HepG2 (cell line): Measurements from ENCODE around the gene MARK4. TPM values are rescaled to one million over a fixed set of nuclear protein-coding genes. Genes with fewer than 3 reads are reported as not detected.

Source experiments
- EP300 ChIP-seq, 3 experiments: sonication (generic) in 1 of 3; formaldehyde crosslinking in 1 of 3; IDR thresholded peaks; 2 replicates each; pipeline versions ENCODE4 v1.5.1 to v1.6.1; 2011 to 2020; ENCODE audit warnings: low read depth in 2 of 3, low read length in 2 of 3, borderline replicate concordance in 1 of 3, improper control_type of control experiment in 1 of 3, mild to moderate bottlenecking in 1 of 3, missing genetic modification reagents in 1 of 3, moderate library complexity in 1 of 3
- HNRNPL ChIP-seq: fragments of 200-400 bp; formaldehyde crosslinking; IDR thresholded peaks from 2 replicates; pipeline ENCODE4 v1.6.1; 2017; ENCODE audit warnings: mild to moderate bottlenecking, low read depth, low read length
- HNRNPLL ChIP-seq: fragments of 200-400 bp; formaldehyde crosslinking; IDR thresholded peaks from 2 replicates; pipeline ENCODE4 v1.6.1; 2017; ENCODE audit warnings: mild to moderate bottlenecking, low read depth, low read length; ENCODE audit not compliant: poor library complexity, severe bottlenecking
- NKX3-1 ChIP-seq: sonication (generic); formaldehyde crosslinking; IDR thresholded peaks from 2 replicates; pipeline ENCODE4 v1.5.0; 2020; ENCODE audit warnings: missing genetic modification reagents
- PATZ1 ChIP-seq: sonication (generic); formaldehyde crosslinking; IDR thresholded peaks from 2 replicates; pipeline ENCODE4 v1.4.0; 2020; ENCODE audit warnings: missing genetic modification reagents
- PHF8 ChIP-seq: sonication (generic); formaldehyde crosslinking; IDR thresholded peaks from 2 replicates; pipeline ENCODE4 v1.5.0; 2020; ENCODE audit warnings: missing genetic modification reagents
- RFX1 ChIP-seq: fragments of 450-650 bp; IDR thresholded peaks from 2 replicates; pipeline ENCODE4 v1.6.1; 2017
- SPEN ChIP-seq: sonication (generic); formaldehyde crosslinking; IDR thresholded peaks from 2 replicates; pipeline ENCODE4 v1.5.1; 2020; ENCODE audit warnings: low read depth, mild to moderate bottlenecking, missing genetic modification reagents
- ZFX ChIP-seq: sonication (generic); formaldehyde crosslinking; IDR thresholded peaks from 2 replicates; pipeline ENCODE4 v1.4.0; 2020; ENCODE audit warnings: mild to moderate bottlenecking, low read depth, missing genetic modification reagents, moderate library complexity
- ZNF430 ChIP-seq: sonication (generic); formaldehyde crosslinking; IDR thresholded peaks from 2 replicates; pipeline ENCODE4 v1.9.0; 2021; ENCODE audit warnings: mild to moderate bottlenecking, missing genetic modification reagents
- polyA plus RNA-seq, 8 experiments: library from polyadenylated mRNA; depleted of rRNA in 3 of 8; stranded (reverse) in 7 of 8; unstranded in 1 of 8; fragments of >200 nt; fragmentation: Illumina TruSeq in 4 of 8; extraction: Trizol in 4 of 8; gene quantifications; 2 replicates each; pipeline versions ENCODE4 v1.2.1 to v1.2.3, GENCODE V29; 2011 to 2016; ENCODE audit warnings: low read depth in 4 of 8, missing spikeins in 1 of 8, mixed read lengths in 1 of 8; ENCODE audit not compliant: insufficient read depth in 1 of 8
- total RNA-seq, 5 experiments: library from RNA; depleted of rRNA; stranded (reverse); fragments of >200 nt; fragmentation: Illumina TruSeq; extraction: Trizol; gene quantifications; 2 replicates each; pipeline ENCODE4 v1.2.3, GENCODE V29; 2016; ENCODE audit warnings: low read depth in 1 of 5
- TF ChIP-seq, protein P1 (sequence below): sonication (generic); formaldehyde crosslinking; IDR thresholded peaks from 2 replicates; pipeline ENCODE4 v1.5.0; 2020; ENCODE audit warnings: mild to moderate bottlenecking, missing genetic modification reagents, borderline replicate concordance
- TF ChIP-seq, protein P2 (sequence below): sonication (generic); formaldehyde crosslinking; IDR thresholded peaks from 2 replicates; pipeline ENCODE4 v1.4.0; 2020; ENCODE audit warnings: mild to moderate bottlenecking, missing genetic modification reagents

The MARK4 gene
- total and polyA plus RNA-seq, 2 of the 13 experiments (the other 11 are each of a cell fraction or from before 2014, with no cell fraction given) = 7.0 to 12.2 TPM

GRCh38 chr19:45251452-45252354, 632 bp downstream of the MARK4 start (continued):
- TF ChIP-seq, protein P1, sequence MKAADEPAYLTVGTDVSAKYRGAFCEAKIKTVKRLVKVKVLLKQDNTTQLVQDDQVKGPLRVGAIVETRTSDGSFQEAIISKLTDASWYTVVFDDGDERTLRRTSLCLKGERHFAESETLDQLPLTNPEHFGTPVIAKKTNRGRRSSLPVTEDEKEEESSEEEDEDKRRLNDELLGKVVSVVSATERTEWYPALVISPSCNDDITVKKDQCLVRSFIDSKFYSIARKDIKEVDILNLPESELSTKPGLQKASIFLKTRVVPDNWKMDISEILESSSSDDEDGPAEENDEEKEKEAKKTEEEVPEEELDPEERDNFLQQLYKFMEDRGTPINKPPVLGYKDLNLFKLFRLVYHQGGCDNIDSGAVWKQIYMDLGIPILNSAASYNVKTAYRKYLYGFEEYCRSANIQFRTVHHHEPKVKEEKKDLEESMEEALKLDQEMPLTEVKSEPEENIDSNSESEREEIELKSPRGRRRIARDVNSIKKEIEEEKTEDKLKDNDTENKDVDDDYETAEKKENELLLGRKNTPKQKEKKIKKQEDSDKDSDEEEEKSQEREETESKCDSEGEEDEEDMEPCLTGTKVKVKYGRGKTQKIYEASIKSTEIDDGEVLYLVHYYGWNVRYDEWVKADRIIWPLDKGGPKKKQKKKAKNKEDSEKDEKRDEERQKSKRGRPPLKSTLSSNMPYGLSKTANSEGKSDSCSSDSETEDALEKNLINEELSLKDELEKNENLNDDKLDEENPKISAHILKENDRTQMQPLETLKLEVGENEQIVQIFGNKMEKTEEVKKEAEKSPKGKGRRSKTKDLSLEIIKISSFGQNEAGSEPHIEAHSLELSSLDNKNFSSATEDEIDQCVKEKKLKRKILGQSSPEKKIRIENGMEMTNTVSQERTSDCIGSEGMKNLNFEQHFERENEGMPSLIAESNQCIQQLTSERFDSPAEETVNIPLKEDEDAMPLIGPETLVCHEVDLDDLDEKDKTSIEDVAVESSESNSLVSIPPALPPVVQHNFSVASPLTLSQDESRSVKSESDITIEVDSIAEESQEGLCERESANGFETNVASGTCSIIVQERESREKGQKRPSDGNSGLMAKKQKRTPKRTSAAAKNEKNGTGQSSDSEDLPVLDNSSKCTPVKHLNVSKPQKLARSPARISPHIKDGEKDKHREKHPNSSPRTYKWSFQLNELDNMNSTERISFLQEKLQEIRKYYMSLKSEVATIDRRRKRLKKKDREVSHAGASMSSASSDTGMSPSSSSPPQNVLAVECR (CRISPR knock-in tag) = peak; percentile 24; the same call in 1 of the 2 replicates
- TF ChIP-seq, protein P2, sequence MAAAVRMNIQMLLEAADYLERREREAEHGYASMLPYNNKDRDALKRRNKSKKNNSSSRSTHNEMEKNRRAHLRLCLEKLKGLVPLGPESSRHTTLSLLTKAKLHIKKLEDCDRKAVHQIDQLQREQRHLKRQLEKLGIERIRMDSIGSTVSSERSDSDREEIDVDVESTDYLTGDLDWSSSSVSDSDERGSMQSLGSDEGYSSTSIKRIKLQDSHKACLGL (CRISPR knock-in tag) = 0 out of 2 replicates have a peak, but pooled peaks have one; percentile 16
- TF ChIP-seq HNRNPL = 0 out of 2 replicates have a peak, but pooled peaks have one; percentile 58
- TF ChIP-seq SPEN (CRISPR knock-in tag) = peak; percentile 56; the same call in 1 of the 2 replicates
- peak; percentile 69 for TF ChIP-seq PATZ1 (CRISPR knock-in tag)
- no peak for TF ChIP-seq NKX3-1 (CRISPR knock-in tag)
- peak; percentile 31 for TF ChIP-seq HNRNPLL
- TF ChIP-seq PHF8 (CRISPR knock-in tag) = peak; percentile 51; the same call in 1 of the 2 replicates
- TF ChIP-seq RFX1 = no peak
- TF ChIP-seq EP300 (IDR thresholded peaks at IDR 0.05; ENCODE audit: low read depth in 2 of 2, low read length in 2 of 2) = no peak
- TF ChIP-seq EP300 (CRISPR knock-in tag; IDR thresholded peaks at IDR 0.05; ENCODE audit: borderline replicate concordance) = no peak
- TF ChIP-seq ZFX (CRISPR knock-in tag) = peak; percentile 82
- peak; percentile 33; the same call in 1 of the 2 replicates for TF ChIP-seq ZNF430 (CRISPR knock-in tag)
